PC-3 (cell line): Measurements from ENCODE around the gene TIMM8B.

Experiments used
- EZH2 ChIP-seq: fragments of 300-600 bp; sonication (generic); IDR thresholded peaks from one replicate; pipeline ENCODE4 v1.6.1; 2017; ENCODE audit warnings: antibody characterized with exemption, mild to moderate bottlenecking, low read length; ENCODE audit not compliant: unreplicated experiment
- EZH2phosphoT487 ChIP-seq: fragments of 300-600 bp; sonication (generic); IDR thresholded peaks from 2 replicates; pipeline ENCODE4 v1.6.1; 2018; ENCODE audit warnings: mild to moderate bottlenecking, antibody characterized with exemption, low read length, borderline replicate concordance
- TF ChIP-seq, protein P1 (sequence below): fragments of 300-600 bp; sonication (generic); conservative IDR thresholded peaks from 2 replicates; pipeline ENCODE4 v1.5.1; 2017; ENCODE audit warnings: antibody characterized with exemption, low read depth, mild to moderate bottlenecking, low read length

- TF ChIP-seq, protein P1, sequence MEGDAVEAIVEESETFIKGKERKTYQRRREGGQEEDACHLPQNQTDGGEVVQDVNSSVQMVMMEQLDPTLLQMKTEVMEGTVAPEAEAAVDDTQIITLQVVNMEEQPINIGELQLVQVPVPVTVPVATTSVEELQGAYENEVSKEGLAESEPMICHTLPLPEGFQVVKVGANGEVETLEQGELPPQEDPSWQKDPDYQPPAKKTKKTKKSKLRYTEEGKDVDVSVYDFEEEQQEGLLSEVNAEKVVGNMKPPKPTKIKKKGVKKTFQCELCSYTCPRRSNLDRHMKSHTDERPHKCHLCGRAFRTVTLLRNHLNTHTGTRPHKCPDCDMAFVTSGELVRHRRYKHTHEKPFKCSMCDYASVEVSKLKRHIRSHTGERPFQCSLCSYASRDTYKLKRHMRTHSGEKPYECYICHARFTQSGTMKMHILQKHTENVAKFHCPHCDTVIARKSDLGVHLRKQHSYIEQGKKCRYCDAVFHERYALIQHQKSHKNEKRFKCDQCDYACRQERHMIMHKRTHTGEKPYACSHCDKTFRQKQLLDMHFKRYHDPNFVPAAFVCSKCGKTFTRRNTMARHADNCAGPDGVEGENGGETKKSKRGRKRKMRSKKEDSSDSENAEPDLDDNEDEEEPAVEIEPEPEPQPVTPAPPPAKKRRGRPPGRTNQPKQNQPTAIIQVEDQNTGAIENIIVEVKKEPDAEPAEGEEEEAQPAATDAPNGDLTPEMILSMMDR, result no peak
- TF ChIP-seq EZH2, result no peak
- no peak for TF ChIP-seq EZH2phosphoT487
These were observed 35.5 kb upstream of the TIMM8B start for GRCh38 chr11:112121981-112122615.
